ENCODE data around the gene CCT8. TPM values are rescaled to one million over a fixed set of nuclear protein-coding genes. Genes with fewer than 3 reads are reported as not detected.

The CCT8 gene
- total RNA-seq, 1 donor from 2014 or later, result 308 TPM

DNA sequence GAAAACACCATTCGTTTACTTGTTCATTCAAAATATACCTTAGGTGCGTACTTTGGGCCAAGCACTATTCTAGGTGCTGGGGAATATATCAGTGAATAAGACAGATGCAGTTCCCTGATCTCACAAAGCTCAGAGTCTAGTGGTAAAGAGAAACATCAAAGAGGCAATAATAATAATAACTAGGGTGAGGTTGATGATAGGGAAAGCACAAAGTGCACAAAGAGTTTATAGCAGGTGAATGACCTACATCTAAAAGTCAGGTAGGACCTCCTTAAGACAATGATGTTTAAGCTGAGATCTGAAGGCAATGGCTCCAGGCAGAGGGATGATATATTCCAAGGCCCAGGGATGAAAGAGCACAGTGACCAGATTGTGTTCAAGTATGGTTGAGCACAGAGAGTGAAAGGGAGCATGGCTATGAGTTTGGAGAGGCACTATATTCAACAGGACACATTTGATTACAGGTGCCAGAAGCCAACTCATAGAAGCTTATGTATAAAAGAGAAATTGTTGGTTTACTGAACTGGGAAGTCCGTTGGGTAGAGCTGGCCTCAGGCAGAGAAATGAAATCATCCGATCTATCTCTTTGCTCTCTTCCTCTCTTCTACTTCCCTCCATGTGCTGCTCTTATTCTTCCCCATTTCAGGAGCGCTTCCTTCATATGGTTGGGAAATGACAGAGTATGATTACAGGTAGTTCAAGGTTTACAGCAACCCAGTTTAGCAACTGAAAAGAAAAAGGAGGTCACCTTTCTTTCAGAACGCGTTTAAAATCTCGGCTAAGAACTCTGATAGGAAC lies 23.0 kb upstream of the CCT8 start:
- TF ChIP-seq, protein P1, sequence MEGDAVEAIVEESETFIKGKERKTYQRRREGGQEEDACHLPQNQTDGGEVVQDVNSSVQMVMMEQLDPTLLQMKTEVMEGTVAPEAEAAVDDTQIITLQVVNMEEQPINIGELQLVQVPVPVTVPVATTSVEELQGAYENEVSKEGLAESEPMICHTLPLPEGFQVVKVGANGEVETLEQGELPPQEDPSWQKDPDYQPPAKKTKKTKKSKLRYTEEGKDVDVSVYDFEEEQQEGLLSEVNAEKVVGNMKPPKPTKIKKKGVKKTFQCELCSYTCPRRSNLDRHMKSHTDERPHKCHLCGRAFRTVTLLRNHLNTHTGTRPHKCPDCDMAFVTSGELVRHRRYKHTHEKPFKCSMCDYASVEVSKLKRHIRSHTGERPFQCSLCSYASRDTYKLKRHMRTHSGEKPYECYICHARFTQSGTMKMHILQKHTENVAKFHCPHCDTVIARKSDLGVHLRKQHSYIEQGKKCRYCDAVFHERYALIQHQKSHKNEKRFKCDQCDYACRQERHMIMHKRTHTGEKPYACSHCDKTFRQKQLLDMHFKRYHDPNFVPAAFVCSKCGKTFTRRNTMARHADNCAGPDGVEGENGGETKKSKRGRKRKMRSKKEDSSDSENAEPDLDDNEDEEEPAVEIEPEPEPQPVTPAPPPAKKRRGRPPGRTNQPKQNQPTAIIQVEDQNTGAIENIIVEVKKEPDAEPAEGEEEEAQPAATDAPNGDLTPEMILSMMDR (conservative IDR thresholded peaks at IDR 0.05), result no peak
- Mint-ChIP-seq H3K27ac (ENCODE audit: unreplicated experiment) (no peak overlapping the region), H3K4me3 (no peak overlapping the region), H3K4me1 (peaks cover 10% of the 10 kb centered on the region), H3K27me3 (ENCODE audit: low read depth) (no peaks in the 10 kb centered on the region), H3K36me3 (ENCODE audit: low read depth) (no peaks in the 10 kb centered on the region), H3K9me3 (peaks cover 2% of the 10 kb centered on the region)
- no peak for DNase-seq (ENCODE audit: low read depth, low spot score)

DNA sequence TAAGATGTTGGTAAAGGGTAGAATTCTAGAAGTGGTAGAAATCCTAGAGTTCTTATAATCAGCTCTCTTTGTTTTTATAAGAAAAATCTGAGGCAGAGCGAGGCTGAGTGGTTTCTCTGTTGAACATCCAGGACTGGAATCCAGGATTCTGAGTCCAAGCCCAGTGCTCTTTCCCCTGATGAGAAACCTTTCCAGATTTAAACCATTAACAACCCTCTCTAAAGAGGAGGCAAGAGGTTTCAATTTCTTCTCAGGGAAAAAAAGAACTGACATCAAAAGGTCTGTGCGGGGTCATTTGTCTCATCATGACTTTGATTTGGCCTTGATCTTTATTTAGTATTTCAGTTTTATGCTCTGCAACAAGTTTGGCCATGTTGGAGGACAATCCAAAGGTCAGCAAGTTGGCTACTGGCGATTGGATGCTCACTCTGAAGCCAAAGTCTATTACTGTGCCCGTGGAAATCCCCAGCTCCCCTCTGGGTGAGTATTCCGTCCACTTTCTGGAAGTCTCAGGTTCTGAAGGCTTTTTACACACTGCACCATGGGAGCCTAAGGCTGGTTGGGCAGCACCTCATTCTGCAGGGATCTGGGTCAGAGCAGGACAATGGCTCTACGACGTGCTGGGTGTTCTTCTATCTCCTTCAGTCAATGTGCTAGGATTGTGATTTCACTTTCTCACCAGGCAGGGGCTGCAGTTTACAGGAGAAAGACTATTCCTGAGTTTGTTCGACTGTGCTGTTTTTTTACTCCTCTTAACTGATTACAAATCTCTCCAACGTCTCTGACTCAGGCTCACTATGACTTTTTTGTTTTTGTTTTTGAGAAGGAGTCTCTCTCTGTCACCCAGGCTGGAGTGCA lies 18.9 kb upstream of the CCT8 start:
- Mint-ChIP-seq H3K36me3 (ENCODE audit: low read depth) (no peaks in the 10 kb centered on the region), H3K4me1 (peaks cover 11% of the 10 kb centered on the region), H3K27ac (ENCODE audit: unreplicated experiment) (no peak overlapping the region), H3K4me3 (no peak overlapping the region), H3K27me3 (ENCODE audit: low read depth) (no peaks in the 10 kb centered on the region), H3K9me3 (no peaks in the 10 kb centered on the region)
- TF ChIP-seq, protein P1 (conservative IDR thresholded peaks at IDR 0.05), result no peak
- DNase-seq (ENCODE audit: low read depth, low spot score), result no peak

DNA sequence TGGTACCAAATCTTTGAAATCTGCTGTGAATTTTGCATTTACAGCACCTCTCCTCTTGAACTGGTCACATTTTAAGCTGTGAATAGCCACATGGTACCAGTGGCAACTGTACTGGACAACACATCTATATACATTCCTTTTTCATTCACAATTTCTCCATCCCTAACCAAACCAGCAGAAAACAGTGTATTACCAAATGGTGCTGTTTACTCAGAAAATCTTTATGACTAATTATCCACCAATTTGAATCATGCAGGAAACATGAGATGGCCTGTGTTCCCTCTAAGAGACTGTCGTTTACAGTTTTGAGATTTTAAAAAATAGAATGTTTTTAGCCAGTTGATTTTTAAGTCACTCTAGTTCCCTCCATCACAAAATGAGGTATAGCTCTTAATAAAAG lies 17.6 kb upstream of the CCT8 start:
- no peak overlapping the region for H3K4me3 Mint-ChIP-seq
- peaks cover 5% of the 10 kb centered on the region for H3K27me3 Mint-ChIP-seq (ENCODE audit: low read depth)
- H3K9me3 Mint-ChIP-seq, result no peaks in the 10 kb centered on the region
- no peak for DNase-seq (ENCODE audit: low read depth, low spot score)
- peaks cover 11% of the 10 kb centered on the region for H3K4me1 Mint-ChIP-seq
- H3K36me3 Mint-ChIP-seq (ENCODE audit: low read depth), result no peaks in the 10 kb centered on the region
- no peak overlapping the region for H3K27ac Mint-ChIP-seq (ENCODE audit: unreplicated experiment)
- TF ChIP-seq, protein P1 (conservative IDR thresholded peaks at IDR 0.05), result no peak

DNA sequence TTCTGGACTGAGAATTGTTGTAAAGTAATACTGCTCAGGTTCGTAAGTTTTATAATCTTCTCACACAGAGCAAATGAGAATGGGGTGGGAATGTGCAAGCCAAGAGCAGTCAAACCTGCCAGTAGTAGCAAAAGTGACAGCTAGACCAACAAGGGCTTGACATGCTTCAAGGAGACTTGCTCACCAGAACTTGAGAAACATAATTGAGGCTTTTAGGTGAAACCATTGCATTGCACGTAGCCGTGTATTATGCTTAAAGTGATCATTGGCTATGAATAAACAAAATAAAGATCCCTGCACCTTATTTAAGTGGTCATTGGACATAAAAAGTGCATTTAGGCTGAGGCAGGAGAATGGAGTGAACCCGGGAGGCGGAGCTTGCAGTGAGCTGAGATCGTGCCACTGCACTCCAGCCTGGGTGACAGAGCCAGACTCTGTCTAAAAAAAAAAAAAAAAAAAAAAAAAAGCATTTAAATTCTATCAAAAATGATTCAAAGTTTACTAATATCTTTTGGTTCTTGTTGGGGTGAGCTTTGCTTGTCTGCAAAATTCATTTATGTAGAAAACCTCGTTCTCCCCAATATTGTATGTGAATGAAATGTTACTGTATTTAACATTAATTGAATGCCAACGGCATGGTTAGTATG lies 11.8 kb upstream of the CCT8 start:
- Mint-ChIP-seq H3K36me3 (ENCODE audit: low read depth) (no peaks in the 10 kb centered on the region), H3K4me1 (peaks cover 5% of the 10 kb centered on the region), H3K27me3 (ENCODE audit: low read depth) (peaks cover 16% of the 10 kb centered on the region), H3K4me3 (no peak overlapping the region), H3K27ac (ENCODE audit: unreplicated experiment) (no peak overlapping the region), H3K9me3 (no peaks in the 10 kb centered on the region)
- TF ChIP-seq, protein P1 (conservative IDR thresholded peaks at IDR 0.05), result no peak
- no peak for DNase-seq (ENCODE audit: low read depth, low spot score)

DNA sequence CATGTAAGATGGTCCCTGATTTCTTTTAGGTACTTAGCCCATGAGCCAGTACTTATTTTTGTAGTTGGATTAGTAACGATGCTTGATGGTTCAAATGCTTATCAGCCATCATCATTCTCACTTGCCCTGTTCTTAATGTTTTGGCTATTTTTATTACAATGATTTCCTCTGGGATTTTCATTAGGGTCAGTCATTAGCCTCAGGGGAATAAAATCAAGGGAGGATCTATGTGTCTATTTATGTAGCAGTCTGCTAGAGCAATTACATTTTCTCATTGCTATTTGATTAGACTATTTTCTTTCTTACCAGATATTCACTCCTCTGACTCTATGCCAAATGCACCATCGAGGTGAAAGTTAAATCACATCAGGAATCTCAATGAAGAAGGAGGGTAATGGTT lies 10.9 kb upstream of the CCT8 start:
- Mint-ChIP-seq H3K4me3 (no peak overlapping the region), H3K36me3 (ENCODE audit: low read depth) (no peaks in the 10 kb centered on the region), H3K27ac (ENCODE audit: unreplicated experiment) (no peak overlapping the region), H3K4me1 (no peaks in the 10 kb centered on the region), H3K9me3 (no peaks in the 10 kb centered on the region), H3K27me3 (ENCODE audit: low read depth) (peaks cover 16% of the 10 kb centered on the region)
- TF ChIP-seq, protein P1 (conservative IDR thresholded peaks at IDR 0.05), result no peak
- DNase-seq (ENCODE audit: low read depth, low spot score), result no peak
